OCI-LY1 (cell line): ENCODE data around the gene KCNMA1.

Experiments used
- H2AFZ ChIP-seq: fragments of 200-600 bp; sonication (generic), shearing (Covaris generic); 2 replicates; pipeline ENCODE4 v1.6.0; 2014; ENCODE audit warnings: antibody characterized with exemption, mild to moderate bottlenecking, low read length
- H3F3A ChIP-seq: fragments of 200-600 bp; sonication (generic), shearing (Covaris generic); 2 replicates; pipeline ENCODE4 v1.6.0; 2014; ENCODE audit warnings: mild to moderate bottlenecking, antibody characterized with exemption, low read length, moderate library complexity; ENCODE audit not compliant: insufficient read depth
- H3K27ac ChIP-seq: fragments of 200-600 bp; sonication (generic); 2 replicates; pipeline ENCODE4 v1.5.1; 2014; ENCODE audit warnings: low read length, mixed run types, mild to moderate bottlenecking, low read depth; ENCODE audit not compliant: poor library complexity, severe bottlenecking
- H3K27me3 ChIP-seq: fragments of 200-600 bp; sonication (generic); 2 replicates; pipeline ENCODE4 v1.6.0; 2014; ENCODE audit warnings: antibody characterized with exemption, mild to moderate bottlenecking, low read length, moderate library complexity; ENCODE audit not compliant: insufficient read depth
- H3K36me3 ChIP-seq: fragments of 200-600 bp; sonication (generic); 2 replicates; pipeline ENCODE4 v1.6.1; 2014; ENCODE audit warnings: mild to moderate bottlenecking, antibody characterized with exemption, low read length, moderate library complexity, mixed read lengths; ENCODE audit not compliant: insufficient read depth
- H3K4me1 ChIP-seq: fragments of 200-600 bp; sonication (generic); 2 replicates; pipeline ENCODE4 v1.5.1; 2014; ENCODE audit warnings: mild to moderate bottlenecking, low read length, moderate library complexity; ENCODE audit not compliant: insufficient read depth, severe bottlenecking
- H3K4me2 ChIP-seq: fragments of 200-600 bp; sonication (generic), shearing (Covaris generic); 2 replicates; pipeline ENCODE4 v1.6.1; 2014; ENCODE audit warnings: low read length
- H3K4me3 ChIP-seq: fragments of 200-600 bp; sonication (generic); 2 replicates; pipeline ENCODE4 v1.5.1; 2014; ENCODE audit warnings: low read length, low read depth, mild to moderate bottlenecking, mixed read lengths; ENCODE audit not compliant: poor library complexity, severe bottlenecking
- H3K79me2 ChIP-seq: fragments of 200-600 bp; shearing (Covaris generic); 2 replicates; pipeline ENCODE4 v1.6.1; 2016; ENCODE audit warnings: mixed run types, low read length, mixed read lengths; ENCODE audit not compliant: insufficient read depth
- H3K9ac ChIP-seq: fragments of 200-600 bp; sonication (generic), shearing (Covaris generic); 2 replicates; pipeline ENCODE4 v1.6.1; 2014; ENCODE audit warnings: mild to moderate bottlenecking, low read length, mixed read lengths
- H3K9me2 ChIP-seq: fragments of 200-600 bp; sonication (generic), shearing (Covaris generic); 2 replicates; pipeline ENCODE4 v1.6.1; 2014; ENCODE audit warnings: low read depth, mild to moderate bottlenecking, low read length, mixed read lengths
- H3K9me3 ChIP-seq: fragments of 200-600 bp; shearing (Covaris generic); 2 replicates; pipeline ENCODE4 v1.6.1; 2014; ENCODE audit warnings: low read length, mixed read lengths
- H4K20me1 ChIP-seq: fragments of 200-600 bp; sonication (generic), shearing (Covaris generic); 2 replicates; pipeline ENCODE4 v1.6.0; 2016; ENCODE audit warnings: mild to moderate bottlenecking, low read length; ENCODE audit not compliant: insufficient read depth
- CTCF ChIP-seq: fragments of 200-600 bp; sonication (generic), shearing (Covaris generic); IDR thresholded peaks from 2 replicates; pipeline ENCODE4 v1.5.1; 2017; ENCODE audit warnings: mild to moderate bottlenecking, antibody characterized with exemption, low read length, moderate library complexity, mixed read lengths
- EZH2 ChIP-seq: fragments of 200-600 bp; sonication (generic), shearing (Covaris generic); IDR thresholded peaks from 2 replicates; pipeline ENCODE4 v1.8.0; 2017; ENCODE audit warnings: borderline replicate concordance, mixed run types, mild to moderate bottlenecking, antibody characterized with exemption, low read length, moderate library complexity, mixed read lengths

KCNMA1 gene

GRCh38 chr10:77282163-77282562 lies 355.4 kb downstream of the KCNMA1 start:
- Histone ChIP-seq H2AFZ (no peak overlapping the region), H3K27me3 (no peaks in the 10 kb centered on the region), H3K9me2 (no peaks in the 10 kb centered on the region), H3K4me3 (no peak overlapping the region), H3K9me3 (no peaks in the 10 kb centered on the region), H4K20me1 (no peaks in the 10 kb centered on the region), H3K4me1 (no peaks in the 10 kb centered on the region), H3K4me2 (no peak overlapping the region), H3K79me2 (no peaks in the 10 kb centered on the region), H3K9ac (no peak overlapping the region), H3K36me3 (no peaks in the 10 kb centered on the region), H3F3A (no peaks in the 10 kb centered on the region), H3K27ac (no peak overlapping the region)
- TF ChIP-seq EZH2: no peak
- TF ChIP-seq CTCF: no peak

GRCh38 chr10:77281719-77282118 lies 355.9 kb downstream of the KCNMA1 start:
- Histone ChIP-seq H3K27ac (no peak overlapping the region), H3K79me2 (no peaks in the 10 kb centered on the region), H3K27me3 (no peaks in the 10 kb centered on the region), H3K36me3 (no peaks in the 10 kb centered on the region), H3K9ac (no peak overlapping the region), H3K4me3 (no peak overlapping the region), H4K20me1 (no peaks in the 10 kb centered on the region), H3F3A (no peaks in the 10 kb centered on the region), H2AFZ (no peak overlapping the region), H3K4me2 (no peak overlapping the region), H3K9me2 (no peaks in the 10 kb centered on the region), H3K9me3 (no peaks in the 10 kb centered on the region), H3K4me1 (no peaks in the 10 kb centered on the region)
- TF ChIP-seq EZH2: no peak
- no peak for TF ChIP-seq CTCF

- Histone ChIP-seq H3K9ac (no peak overlapping the region), H3K79me2 (no peaks in the 10 kb centered on the region), H3K4me2 (no peak overlapping the region), H3K9me2 (no peaks in the 10 kb centered on the region), H3K36me3 (no peaks in the 10 kb centered on the region), H2AFZ (no peak overlapping the region), H4K20me1 (no peaks in the 10 kb centered on the region), H3K4me3 (no peak overlapping the region), H3K9me3 (no peaks in the 10 kb centered on the region), H3K27ac (no peak overlapping the region), H3F3A (no peaks in the 10 kb centered on the region), H3K4me1 (no peaks in the 10 kb centered on the region), H3K27me3 (no peaks in the 10 kb centered on the region)
- no peak for TF ChIP-seq CTCF
- no peak for TF ChIP-seq EZH2
These were observed 358.4 kb downstream of the KCNMA1 start for GRCh38 chr10:77279207-77279606.
